HG03159 (cell line): ENCODE measurements around the gene SIPA1.

Source experiments
- ATAC-seq: cut with Tn5 transposase; IDR thresholded peaks from one replicate; pipeline ENCODE4 v1.9.1; 2021; ENCODE audit warnings: mild to moderate bottlenecking, moderate library complexity; ENCODE audit not compliant: unreplicated experiment

The SIPA1 gene

GRCh38 chr11:65607614-65608426, 30.1 kb upstream of the SIPA1 start:
- no peak for ATAC-seq

- no peak for ATAC-seq
These were observed 28.7 kb upstream of the SIPA1 start for GRCh38 chr11:65609229-65609628.

GRCh38 chr11:65609665-65610064, 28.2 kb upstream of the SIPA1 start:
- no peak for ATAC-seq

- no peak for ATAC-seq
These were observed 27.5 kb upstream of the SIPA1 start for GRCh38 chr11:65610404-65610803.

GRCh38 chr11:65611028-65611757, 26.7 kb upstream of the SIPA1 start:
- no peak for ATAC-seq

DNA sequence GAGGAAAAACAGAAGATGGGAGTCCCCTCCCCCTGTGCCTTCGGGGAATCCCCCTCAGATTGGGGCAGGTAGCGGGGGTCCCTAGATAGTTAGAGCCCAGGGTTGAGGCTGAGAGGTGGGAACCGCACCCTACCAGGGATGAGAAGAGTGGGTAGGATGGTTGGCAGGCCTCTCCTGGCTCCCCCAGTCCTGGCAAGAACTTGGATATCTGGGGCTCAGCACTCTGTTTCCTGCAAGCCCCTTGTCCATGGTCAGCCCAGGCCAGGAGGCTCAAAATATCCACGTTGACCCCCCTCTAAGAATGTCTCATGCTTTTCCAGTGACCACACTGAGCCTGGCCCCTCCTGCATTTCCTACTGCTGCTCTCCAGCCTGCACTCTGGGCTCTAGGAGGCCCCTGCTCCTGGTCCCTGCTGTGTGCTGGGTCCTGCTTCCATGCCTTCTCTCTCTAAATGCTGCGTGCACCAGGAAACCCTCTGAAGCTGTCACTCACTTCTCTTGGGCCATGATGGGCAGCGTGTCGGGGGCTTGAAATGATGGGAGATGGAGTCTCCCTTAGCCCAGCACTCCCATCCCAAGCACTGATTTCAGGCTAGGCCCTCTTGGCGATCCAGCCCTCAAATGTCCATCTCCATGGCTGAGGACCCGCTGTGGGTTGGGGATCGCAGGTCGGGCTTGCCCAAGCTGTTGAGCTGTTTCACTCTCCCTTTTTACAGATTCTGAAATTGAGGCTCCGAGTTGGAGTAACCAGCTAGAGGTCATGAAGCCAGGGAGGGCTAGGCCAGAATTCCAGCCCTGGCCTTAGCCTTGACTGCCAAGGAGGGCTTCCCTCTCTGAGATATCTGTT, 25.9 kb upstream of the SIPA1 start:
- no peak for ATAC-seq

DNA sequence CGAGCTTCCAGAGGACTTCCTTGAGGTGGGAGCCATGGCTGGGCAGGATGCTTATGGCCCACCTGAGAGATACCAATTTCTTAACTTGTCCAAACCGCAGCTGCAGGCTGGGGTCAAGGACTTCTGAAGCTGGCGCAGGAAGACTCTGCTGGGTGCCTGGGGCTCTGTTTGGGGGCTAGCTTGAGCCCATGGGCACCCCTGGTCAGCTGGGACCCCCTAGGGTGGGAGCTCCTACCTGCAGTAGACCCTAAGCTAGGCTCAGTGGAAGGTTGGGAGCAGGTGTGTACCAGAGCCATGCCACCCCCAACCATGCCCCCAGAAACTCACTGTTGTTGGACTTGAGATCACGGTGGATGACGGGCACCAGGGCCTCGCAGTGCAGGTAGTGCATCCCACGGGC, 25.2 kb upstream of the SIPA1 start:
- no peak for ATAC-seq

DNA sequence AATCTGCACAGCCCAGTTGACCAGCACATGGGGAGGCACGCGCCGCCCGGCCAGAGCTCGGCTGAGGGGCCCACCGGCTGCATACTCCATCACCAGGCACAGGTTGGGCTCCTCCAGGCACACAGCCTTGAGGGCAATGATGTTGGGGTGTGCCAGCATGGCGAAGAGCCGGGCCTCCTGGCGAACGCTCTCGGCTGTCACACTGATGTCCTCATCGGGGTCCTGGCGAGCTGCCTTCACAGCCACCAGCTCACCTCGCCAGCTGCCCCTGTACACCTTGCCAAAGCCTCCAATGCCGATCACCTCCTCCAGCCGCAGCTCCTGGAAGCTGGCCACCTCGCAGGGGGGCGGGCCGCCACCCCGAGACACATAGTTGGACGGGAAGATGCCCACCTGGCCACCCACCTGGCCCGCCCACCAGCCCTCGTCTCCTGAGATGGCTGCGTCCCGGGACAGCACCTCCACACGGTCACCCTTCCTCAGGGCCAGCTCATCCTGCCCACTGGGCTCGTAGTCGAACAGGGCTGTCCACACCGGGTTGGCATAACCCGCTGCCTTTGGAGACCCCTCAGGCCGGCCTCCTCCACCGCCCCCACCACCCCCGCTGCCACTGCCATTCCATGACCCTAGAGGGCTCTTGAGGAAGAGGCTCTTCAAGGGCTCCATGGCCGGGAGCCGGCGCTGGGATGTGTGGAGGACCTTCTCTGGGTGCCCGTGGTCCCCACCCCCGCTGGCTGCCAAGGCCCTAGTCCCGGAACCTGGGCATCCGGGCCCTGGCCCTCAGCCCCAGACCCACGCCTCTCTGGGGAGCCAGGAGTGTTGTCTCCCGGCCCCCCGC, 24.6 kb upstream of the SIPA1 start:
- no peak for ATAC-seq

- peak; percentile 78 for ATAC-seq
These were observed 22.5 kb upstream of the SIPA1 start, which contains the start of gene PCNX3 for GRCh38 chr11:65615229-65615949. Gene PCNX3 (plus strand): TSS chr11:65615776. CDS start chr11:65616312, 536 bp downstream.

GRCh38 chr11:65615950-65616574, 21.8 kb upstream of the SIPA1 start:
- ATAC-seq = peak; percentile 6

DNA sequence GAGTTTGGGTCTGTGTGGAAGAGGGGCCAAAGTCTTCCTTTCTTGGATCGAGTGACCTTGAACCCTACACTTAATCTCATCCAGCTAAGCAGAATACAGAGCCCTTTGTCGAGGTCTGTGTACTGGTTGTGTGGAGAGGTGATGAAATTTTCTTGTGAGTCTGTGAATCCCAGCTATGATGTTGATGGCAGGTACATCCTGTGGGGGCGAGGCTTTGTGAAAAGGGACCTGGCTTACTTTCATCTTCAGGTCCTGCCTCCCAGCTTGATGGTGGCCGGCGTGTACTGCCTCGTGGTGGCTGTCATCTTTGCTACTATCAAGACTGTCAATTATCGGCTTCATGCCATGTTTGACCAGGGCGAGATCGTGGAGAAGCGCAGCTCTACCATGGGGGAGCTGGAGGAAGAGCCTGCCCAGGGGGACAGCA, 21.3 kb upstream of the SIPA1 start:
- no peak for ATAC-seq

GRCh38 chr11:65617136-65617850, 20.6 kb upstream of the SIPA1 start:
- no peak for ATAC-seq

DNA sequence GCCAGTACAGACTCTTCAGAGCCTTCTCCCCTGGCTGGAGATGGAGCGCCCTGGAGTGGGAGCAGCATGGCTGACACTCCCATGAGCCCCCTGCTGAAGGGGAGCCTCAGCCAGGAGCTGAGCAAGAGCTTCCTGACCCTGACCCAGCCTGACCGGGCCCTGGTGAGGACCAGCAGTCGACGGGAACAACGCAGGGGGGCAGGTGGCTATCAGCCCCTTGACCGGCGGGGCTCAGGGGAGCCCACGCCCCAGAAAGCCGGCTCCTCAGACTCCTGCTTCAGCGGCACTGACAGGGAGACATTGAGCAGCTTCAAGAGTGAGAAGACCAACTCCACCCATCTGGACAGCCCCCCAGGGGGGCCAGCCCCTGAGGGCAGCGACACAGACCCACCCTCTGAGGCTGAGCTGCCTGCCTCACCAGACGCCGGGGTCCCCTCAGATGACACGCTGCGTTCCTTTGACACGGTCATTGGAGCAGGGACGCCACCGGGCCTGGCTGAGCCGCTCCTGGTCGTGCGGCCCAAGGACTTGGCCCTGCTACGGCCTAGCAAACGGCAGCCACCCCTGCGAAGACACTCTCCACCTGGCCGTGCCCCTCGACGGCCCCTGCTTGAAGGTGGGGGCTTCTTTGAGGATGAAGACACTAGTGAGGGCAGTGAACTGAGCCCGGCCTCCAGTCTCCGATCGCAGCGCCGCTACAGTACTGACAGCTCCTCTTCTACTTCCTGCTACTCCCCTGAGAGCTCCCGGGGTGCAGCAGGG, 19.7 kb upstream of the SIPA1 start:
- ATAC-seq = no peak

GRCh38 chr11:65618763-65619162, 19.1 kb upstream of the SIPA1 start:
- no peak for ATAC-seq

DNA sequence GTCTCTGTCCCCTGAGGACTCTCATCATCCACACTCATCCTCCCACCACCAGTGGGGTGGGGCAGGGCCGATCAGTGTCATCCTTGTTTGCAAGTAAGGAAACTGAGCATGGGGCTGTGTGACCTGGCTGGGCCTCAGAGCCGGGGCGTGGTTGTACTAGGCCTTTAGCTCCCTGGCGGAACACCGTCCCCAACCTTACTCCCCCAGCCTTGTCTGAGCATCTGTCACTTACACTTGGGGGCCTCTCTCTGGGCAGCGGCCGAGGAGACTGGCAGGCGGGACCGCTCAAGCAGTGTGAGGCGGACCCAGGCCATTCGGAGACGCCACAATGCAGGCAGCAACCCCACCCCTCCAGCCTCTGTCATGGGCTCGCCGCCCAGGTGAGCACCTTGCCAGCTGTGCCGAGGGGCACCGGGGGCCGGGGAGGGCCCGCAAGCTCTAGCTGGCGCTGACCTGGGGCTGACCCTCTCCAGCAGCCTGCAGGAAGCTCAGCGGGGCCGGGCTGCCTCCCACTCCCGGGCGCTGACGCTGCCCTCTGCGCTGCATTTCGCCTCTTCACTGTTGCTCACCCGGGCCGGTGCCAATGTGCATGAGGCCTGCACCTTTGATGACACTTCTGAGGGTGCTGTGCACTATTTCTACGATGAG, 18.5 kb upstream of the SIPA1 start:
- ATAC-seq = no peak

- ATAC-seq = no peak
These were observed 17.2 kb upstream of the SIPA1 start for GRCh38 chr11:65620666-65621065.

- ATAC-seq = no peak
These were observed 16.4 kb upstream of the SIPA1 start for GRCh38 chr11:65621460-65621859.
